NCI-H128 (cell line): ENCODE results near the gene ASB18.

Experiments used
- DNase-seq: peaks from one replicate; lab custom pipeline; 2025; ENCODE audit not compliant: unreplicated experiment; lab: John Stamatoyannopoulos, UW

The ASB18 gene

GRCh38 chr2:236176417-236176816, 87.8 kb downstream of the ASB18 start:
- no peak for DNase-seq

- DNase-seq: no peak
Measured at GRCh38 chr2:236175548-236176150, 88.6 kb downstream of the ASB18 start.

- DNase-seq: no peak
Measured at GRCh38 chr2:236173729-236174607, 90.2 kb downstream of the ASB18 start.

GRCh38 chr2:236173036-236173728, 91.0 kb downstream of the ASB18 start:
- DNase-seq: no peak

GRCh38 chr2:236172255-236173035, 91.8 kb downstream of the ASB18 start:
- no peak for DNase-seq

GRCh38 chr2:236171680-236172254, 92.4 kb downstream of the ASB18 start:
- no peak for DNase-seq

GRCh38 chr2:236171181-236171679, 93.0 kb downstream of the ASB18 start:
- no peak for DNase-seq

- no peak for DNase-seq
Measured at GRCh38 chr2:236170590-236171165, 93.5 kb downstream of the ASB18 start.

- DNase-seq: no peak
Measured at GRCh38 chr2:236169741-236170589, 94.2 kb downstream of the ASB18 start.

- DNase-seq: no peak
Measured at GRCh38 chr2:236169151-236169721, 95.0 kb downstream of the ASB18 start.

GRCh38 chr2:236168110-236169080, 95.8 kb downstream of the ASB18 start, which contains the start of gene GBX2:
Gene GBX2, minus strand, starts transcription at chr2:236168386. Its CDS starts 415 bp downstream, at chr2:236167971.
- peak; percentile 1 for DNase-seq

- DNase-seq: peak; percentile 1
Measured at GRCh38 chr2:236167297-236168109, 96.7 kb downstream of the ASB18 start.

- DNase-seq: no peak
Measured at GRCh38 chr2:236166796-236167296, 97.4 kb downstream of the ASB18 start.

- DNase-seq: no peak
Measured at GRCh38 chr2:236165842-236166795, 98.1 kb downstream of the ASB18 start.
